Parathyroid adenoma (tissue), 2 donors: ENCODE measurements around the gene CDH19.

ENCODE experiments used
- H2AFZ ChIP-seq: fragments of 300-600 bp; sonication (generic); one replicate; pipeline ENCODE4 v1.7.0; 2017; ENCODE audit warnings: antibody characterized with exemption, mild to moderate bottlenecking
- H3K27ac ChIP-seq: fragments of 300-600 bp; sonication (generic); one replicate; pipeline ENCODE4 v1.7.0; 2017
- H3K27me3 ChIP-seq: fragments of 300-600 bp; sonication (generic); one replicate; pipeline ENCODE4 v1.7.0; 2017; ENCODE audit warnings: low read length; ENCODE audit not compliant: control insufficient read depth, insufficient read depth
- H3K36me3 ChIP-seq: fragments of 300-600 bp; sonication (generic); one replicate; pipeline ENCODE4 v1.7.0; 2017; ENCODE audit warnings: low read length; ENCODE audit not compliant: control insufficient read depth, insufficient read depth
- H3K4me1 ChIP-seq: fragments of 300-600 bp; sonication (generic); one replicate; pipeline ENCODE4 v1.7.0; 2017; ENCODE audit warnings: control low read depth
- H3K4me2 ChIP-seq: fragments of 300-600 bp; sonication (generic); one replicate; pipeline ENCODE4 v1.7.0; 2017; ENCODE audit warnings: low read length
- H3K4me3 ChIP-seq: fragments of 300-600 bp; sonication (generic); one replicate; pipeline ENCODE4 v1.7.0; 2017; ENCODE audit warnings: low read depth, low read length
- H3K79me2 ChIP-seq: fragments of 300-600 bp; sonication (generic); one replicate; pipeline ENCODE4 v1.7.0; 2017; ENCODE audit warnings: control low read depth
- H3K9ac ChIP-seq: fragments of 300-600 bp; sonication (generic); one replicate; pipeline ENCODE4 v1.7.0; 2017; ENCODE audit warnings: mild to moderate bottlenecking
- H3K9me3 ChIP-seq: fragments of 300-600 bp; sonication (generic); one replicate; pipeline ENCODE4 v1.7.0; 2017; ENCODE audit warnings: low read length; ENCODE audit not compliant: control insufficient read depth
- TF ChIP-seq, protein P1 (sequence below): fragments of 300-600 bp; sonication (generic); IDR thresholded peaks from one replicate; pipeline ENCODE4 v1.7.0; 2017; ENCODE audit warnings: antibody characterized with exemption, mild to moderate bottlenecking
- donor health status: primary hyperparathyroidism.

Gene CDH19

DNA sequence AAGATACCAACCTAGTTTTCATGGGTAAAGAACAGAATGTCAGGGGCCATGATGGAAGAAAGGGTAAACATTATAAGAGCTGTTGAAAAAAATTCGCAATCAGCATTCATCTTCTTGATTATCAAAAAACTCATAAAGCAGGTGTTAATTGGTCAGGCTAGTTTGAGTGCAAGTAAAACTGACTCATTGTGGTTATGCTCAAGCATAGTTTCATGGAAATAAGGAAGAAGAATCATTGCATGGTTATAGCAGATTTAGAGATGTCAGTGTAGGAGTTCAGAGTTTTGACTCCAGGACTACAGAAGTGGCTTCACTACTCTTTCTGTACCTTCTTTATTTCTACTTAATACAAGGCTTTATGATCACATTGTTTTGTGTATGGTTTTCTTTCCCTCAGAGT lies 26.9 kb upstream of the CDH19 start:
- Histone ChIP-seq H3K9me3 (no peaks in the 10 kb centered on the region), H3K27ac (no peak overlapping the region), H3K27me3 (no peaks in the 10 kb centered on the region), H3K79me2 (no peaks in the 10 kb centered on the region), H3K9ac (no peak overlapping the region), H3K36me3 (no peaks in the 10 kb centered on the region), H3K4me2 (no peak overlapping the region), H2AFZ (no peak overlapping the region), H3K4me1 (no peaks in the 10 kb centered on the region), H3K4me3 (no peak overlapping the region)
- TF ChIP-seq, protein P1, sequence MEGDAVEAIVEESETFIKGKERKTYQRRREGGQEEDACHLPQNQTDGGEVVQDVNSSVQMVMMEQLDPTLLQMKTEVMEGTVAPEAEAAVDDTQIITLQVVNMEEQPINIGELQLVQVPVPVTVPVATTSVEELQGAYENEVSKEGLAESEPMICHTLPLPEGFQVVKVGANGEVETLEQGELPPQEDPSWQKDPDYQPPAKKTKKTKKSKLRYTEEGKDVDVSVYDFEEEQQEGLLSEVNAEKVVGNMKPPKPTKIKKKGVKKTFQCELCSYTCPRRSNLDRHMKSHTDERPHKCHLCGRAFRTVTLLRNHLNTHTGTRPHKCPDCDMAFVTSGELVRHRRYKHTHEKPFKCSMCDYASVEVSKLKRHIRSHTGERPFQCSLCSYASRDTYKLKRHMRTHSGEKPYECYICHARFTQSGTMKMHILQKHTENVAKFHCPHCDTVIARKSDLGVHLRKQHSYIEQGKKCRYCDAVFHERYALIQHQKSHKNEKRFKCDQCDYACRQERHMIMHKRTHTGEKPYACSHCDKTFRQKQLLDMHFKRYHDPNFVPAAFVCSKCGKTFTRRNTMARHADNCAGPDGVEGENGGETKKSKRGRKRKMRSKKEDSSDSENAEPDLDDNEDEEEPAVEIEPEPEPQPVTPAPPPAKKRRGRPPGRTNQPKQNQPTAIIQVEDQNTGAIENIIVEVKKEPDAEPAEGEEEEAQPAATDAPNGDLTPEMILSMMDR = no peak

DNA sequence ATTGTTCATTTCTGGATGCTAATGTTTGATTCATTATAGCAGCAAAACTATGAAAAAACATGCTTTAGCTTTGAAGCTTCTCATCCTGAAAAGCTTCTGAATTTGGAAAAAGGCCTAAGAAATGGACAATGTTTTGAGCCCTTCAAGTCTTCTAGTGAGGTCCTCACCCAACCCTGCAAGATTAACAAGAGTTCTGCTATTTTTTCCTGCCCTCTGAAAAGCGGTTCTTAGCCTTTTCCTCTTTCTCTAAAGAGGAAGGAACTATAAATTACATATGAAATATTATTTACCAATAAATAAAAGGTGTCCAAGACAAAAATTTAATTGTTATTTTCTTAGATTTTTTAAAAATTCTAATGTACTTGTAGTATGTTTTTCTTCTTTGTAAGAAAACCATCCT lies 19.9 kb upstream of the CDH19 start:
- Histone ChIP-seq H3K9ac (no peak overlapping the region), H3K9me3 (no peaks in the 10 kb centered on the region), H3K4me3 (no peak overlapping the region), H2AFZ (no peak overlapping the region), H3K4me2 (no peak overlapping the region), H3K27ac (no peak overlapping the region), H3K79me2 (no peaks in the 10 kb centered on the region), H3K36me3 (no peaks in the 10 kb centered on the region), H3K4me1 (no peaks in the 10 kb centered on the region), H3K27me3 (no peaks in the 10 kb centered on the region)
- TF ChIP-seq, protein P1 = no peak

DNA sequence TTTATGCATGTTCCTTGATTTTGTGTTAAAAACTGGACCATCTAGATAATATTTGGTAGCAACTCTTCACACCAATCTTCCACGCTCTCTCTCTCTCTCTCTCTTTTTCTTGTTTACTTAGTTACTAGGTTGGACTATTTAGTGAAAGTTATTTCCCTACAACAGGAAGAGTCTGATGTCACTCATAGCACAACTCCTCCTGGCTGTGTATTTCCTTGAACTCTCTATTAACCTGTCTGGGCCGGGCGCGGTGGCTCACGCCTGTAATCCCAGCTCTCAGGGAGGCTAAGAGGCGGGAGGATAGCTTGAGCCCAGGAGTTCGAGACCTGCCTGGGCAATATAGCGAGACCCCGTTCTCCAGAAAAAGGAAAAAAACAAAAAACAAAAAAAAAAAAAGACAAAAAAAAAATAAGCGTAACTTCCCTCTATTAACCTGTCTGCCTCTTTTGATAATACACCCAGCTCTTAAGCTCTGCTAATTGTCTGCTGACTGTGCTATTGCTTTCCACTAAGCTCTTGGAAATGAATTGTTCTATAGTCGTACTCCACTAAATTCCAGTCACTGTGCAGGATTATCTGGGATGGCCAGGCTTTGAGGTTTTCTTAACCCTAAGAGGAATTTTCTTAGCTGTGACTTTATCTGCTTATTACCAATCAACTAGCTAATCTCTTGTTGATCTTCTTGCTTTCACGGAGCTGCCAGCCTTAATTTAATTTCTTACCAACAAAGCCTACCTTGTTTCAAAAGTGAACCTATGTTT lies 18.1 kb upstream of the CDH19 start:
- Histone ChIP-seq H3K79me2 (no peaks in the 10 kb centered on the region), H3K36me3 (no peaks in the 10 kb centered on the region), H3K9me3 (no peaks in the 10 kb centered on the region), H3K27me3 (no peaks in the 10 kb centered on the region), H2AFZ (no peak overlapping the region), H3K27ac (no peak overlapping the region), H3K4me1 (no peaks in the 10 kb centered on the region), H3K4me2 (no peak overlapping the region), H3K4me3 (no peak overlapping the region), H3K9ac (no peak overlapping the region)
- TF ChIP-seq, protein P1 = no peak

DNA sequence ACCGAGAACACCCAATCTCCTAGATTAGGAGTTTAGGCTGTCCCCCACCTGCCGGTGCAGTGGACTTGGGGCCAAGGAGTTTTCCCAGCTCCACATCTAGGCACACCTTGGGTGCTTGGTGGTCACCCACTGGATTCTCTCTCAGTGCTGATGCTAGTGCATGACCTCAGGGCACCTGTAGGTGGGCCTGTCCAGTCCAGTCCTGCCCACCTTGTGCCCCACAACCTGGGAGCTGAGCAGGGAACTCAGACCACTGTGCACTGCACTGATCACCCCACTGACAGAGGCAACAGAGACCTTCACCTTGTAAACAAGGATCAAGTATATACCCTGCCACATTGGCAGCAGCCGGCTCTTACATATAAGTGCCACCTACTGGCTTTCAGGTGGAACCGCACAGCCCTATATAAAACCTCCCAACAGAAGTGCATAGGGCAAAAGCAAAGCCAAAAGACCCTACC lies 12.7 kb upstream of the CDH19 start:
- Histone ChIP-seq H3K9ac (no peak overlapping the region), H3K79me2 (no peaks in the 10 kb centered on the region), H3K4me2 (no peak overlapping the region), H3K9me3 (no peaks in the 10 kb centered on the region), H3K27me3 (no peaks in the 10 kb centered on the region), H3K4me3 (no peak overlapping the region), H3K36me3 (no peaks in the 10 kb centered on the region), H3K27ac (no peak overlapping the region), H3K4me1 (no peaks in the 10 kb centered on the region), H2AFZ (no peak overlapping the region)
- TF ChIP-seq, protein P1 = no peak

DNA sequence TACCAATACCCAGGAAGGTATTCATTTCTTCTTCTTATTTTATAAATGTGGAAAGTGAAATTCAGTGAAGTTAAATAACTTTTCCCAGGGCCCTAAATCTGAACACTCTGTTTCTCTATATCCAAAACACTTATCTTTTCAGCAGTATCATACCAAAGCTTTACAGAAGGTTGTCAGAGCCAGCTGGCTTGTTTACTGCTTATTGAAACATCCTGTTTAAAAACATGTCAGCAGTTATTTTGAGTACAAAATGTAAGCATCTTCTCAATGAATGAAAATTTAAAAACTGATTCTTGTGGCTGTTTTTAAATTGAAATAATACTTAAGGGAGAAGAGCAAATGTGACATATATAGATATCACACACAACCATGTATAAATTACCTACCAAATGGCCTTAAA lies 11.3 kb upstream of the CDH19 start:
- no peaks in the 10 kb centered on the region for H3K4me1 ChIP-seq
- no peak overlapping the region for H3K9ac ChIP-seq
- TF ChIP-seq, protein P1 = no peak
- no peaks in the 10 kb centered on the region for H3K27me3 ChIP-seq
- no peak overlapping the region for H3K27ac ChIP-seq
- no peaks in the 10 kb centered on the region for H3K36me3 ChIP-seq
- H3K4me3 ChIP-seq = no peak overlapping the region
- H3K4me2 ChIP-seq = no peak overlapping the region
- no peaks in the 10 kb centered on the region for H3K9me3 ChIP-seq
- H3K79me2 ChIP-seq = no peaks in the 10 kb centered on the region
- no peak overlapping the region for H2AFZ ChIP-seq
